GM23338 (cell line): ENCODE measurements around the gene FSIP1. TPM values are rescaled to one million over a fixed set of nuclear protein-coding genes. Genes with fewer than 3 reads are reported as not detected.

ENCODE experiments used
- ATAC-seq: fragments of 200-7000 bp; cut with Tn5 transposase; 3 replicates; pipeline ENCODE4 v1.9.1; 2020
- DNase-seq: peaks from one replicate; pipeline ENCODE4 v3.0.0-alpha.2; 2015; ENCODE audit warnings: low spot score
- H2AFZ ChIP-seq: fragments of 200-600 bp; sonication (generic); 2 replicates; pipeline ENCODE4 v1.8.0; 2016; ENCODE audit warnings: antibody characterized with exemption, mild to moderate bottlenecking, moderate library complexity
- H3F3A ChIP-seq: fragments of 200-600 bp; sonication (generic); replicated peaks from 2 replicates; pipeline ENCODE4 v1.8.0; 2017; ENCODE audit warnings: antibody characterized with exemption, mixed run types, low read depth
- H3K27ac ChIP-seq: fragments of 200-600 bp; sonication (generic); 2 replicates; pipeline ENCODE4 v1.6.1; 2016; ENCODE audit warnings: low read depth
- H3K27me3 ChIP-seq: fragments of 200-600 bp; sonication (generic); 2 replicates; pipeline ENCODE4 v1.8.0; 2016; ENCODE audit warnings: mild to moderate bottlenecking, mixed run types, moderate library complexity; ENCODE audit not compliant: insufficient read depth
- H3K36me3 ChIP-seq: fragments of 200-600 bp; sonication (generic); 2 replicates; pipeline ENCODE4 v1.8.0; 2016; ENCODE audit warnings: mild to moderate bottlenecking; ENCODE audit not compliant: insufficient read depth
- H3K4me1 ChIP-seq: fragments of 200-600 bp; sonication (generic); 2 replicates; pipeline ENCODE4 v1.8.0; 2016; ENCODE audit warnings: mild to moderate bottlenecking, moderate library complexity; ENCODE audit not compliant: insufficient read depth
- H3K4me2 ChIP-seq: fragments of 200-600 bp; sonication (generic); 2 replicates; pipeline ENCODE4 v1.7.1; 2017; ENCODE audit warnings: mixed run types
- H3K4me3 ChIP-seq: fragments of 200-600 bp; sonication (generic); 2 replicates; pipeline ENCODE4 v1.6.1; 2016; ENCODE audit warnings: mixed run types
- H3K79me2 ChIP-seq: fragments of 200-600 bp; sonication (generic); replicated peaks from 2 replicates; pipeline ENCODE4 v1.8.0; 2017; ENCODE audit warnings: mild to moderate bottlenecking; ENCODE audit not compliant: insufficient read depth
- H3K9me2 ChIP-seq: fragments of 200-600 bp; sonication (generic); 2 replicates; pipeline ENCODE4 v1.8.0; 2017; ENCODE audit not compliant: insufficient read depth
- H4K20me1 ChIP-seq: fragments of 200-600 bp; sonication (generic); replicated peaks from 2 replicates; pipeline ENCODE4 v1.8.0; 2017; ENCODE audit warnings: mild to moderate bottlenecking; ENCODE audit not compliant: insufficient read depth
- H3K27ac Mint-ChIP-seq: 2 replicates; pipeline ENCODE4 v1.8.0; 2020; ENCODE audit warnings: inconsistent platforms, mild to moderate bottlenecking, moderate library complexity, mixed read lengths
- H3K27me3 Mint-ChIP-seq: 3 replicates; pipeline ENCODE4 v1.8.0; 2022; ENCODE audit warnings: low read depth, mild to moderate bottlenecking, moderate library complexity, mixed read lengths, inconsistent platforms; ENCODE audit not compliant: insufficient read depth, poor library complexity
- H3K36me3 Mint-ChIP-seq: 3 replicates; pipeline ENCODE4 v1.8.0; 2021; ENCODE audit warnings: low read depth, mild to moderate bottlenecking, inconsistent platforms, moderate library complexity, mixed read lengths
- H3K4me1 Mint-ChIP-seq: 3 replicates; pipeline ENCODE4 v1.8.0; 2020; ENCODE audit warnings: mild to moderate bottlenecking, inconsistent platforms, mixed read lengths
- H3K4me3 Mint-ChIP-seq: 3 replicates; pipeline ENCODE4 v1.8.0; 2021; ENCODE audit warnings: moderate library complexity, mild to moderate bottlenecking, inconsistent platforms, mixed read lengths
- H3K9me3 Mint-ChIP-seq: 3 replicates; pipeline ENCODE4 v1.8.0; 2020; ENCODE audit warnings: moderate library complexity, mild to moderate bottlenecking, inconsistent platforms, mixed read lengths
- CREB1 ChIP-seq: fragments of 250-450 bp; sonication (Bioruptor Pico); IDR thresholded peaks from 2 replicates; pipeline ENCODE4 v1.5.0; 2020; ENCODE audit warnings: low read depth, mild to moderate bottlenecking, moderate library complexity
- ETS1 ChIP-seq: IDR thresholded peaks from 2 replicates; pipeline ENCODE4 v1.6.1; 2016; ENCODE audit warnings: antibody characterized with exemption
- EZH2 ChIP-seq: fragments of 200-600 bp; sonication (generic); IDR thresholded peaks from one replicate; pipeline ENCODE4 v1.8.0; 2017; ENCODE audit warnings: antibody characterized with exemption, mild to moderate bottlenecking, low read depth; ENCODE audit not compliant: unreplicated experiment
- EZH2phosphoT487 ChIP-seq: fragments of 200-600 bp; sonication (generic); IDR thresholded peaks from one replicate; pipeline ENCODE4 v1.8.1; 2018; ENCODE audit warnings: antibody characterized with exemption; ENCODE audit not compliant: unreplicated experiment
- JUNB ChIP-seq: IDR thresholded peaks from one replicate; pipeline ENCODE4 v1.6.1; 2016; ENCODE audit warnings: antibody characterized with exemption; ENCODE audit not compliant: unreplicated experiment
- NANOG ChIP-seq: IDR thresholded peaks from 2 replicates; pipeline ENCODE4 v1.6.1; 2016; ENCODE audit warnings: antibody characterized with exemption, borderline replicate concordance
- POLR2AphosphoS5 ChIP-seq: IDR thresholded peaks from 2 replicates; pipeline ENCODE4 v1.6.1; 2016; ENCODE audit warnings: antibody characterized with exemption, low read depth
- STAT1 ChIP-seq: IDR thresholded peaks from one replicate; pipeline ENCODE4 v1.6.1; 2016; ENCODE audit warnings: antibody characterized with exemption; ENCODE audit not compliant: unreplicated experiment
- ZNF114 ChIP-seq: fragments of 250-450 bp; sonication (Bioruptor Pico); IDR thresholded peaks from 2 replicates; pipeline ENCODE4 v1.5.0; 2020; ENCODE audit warnings: mild to moderate bottlenecking, moderate library complexity
- ZNF331 ChIP-seq: fragments of 250-450 bp; sonication (Bioruptor Pico); IDR thresholded peaks from 2 replicates; pipeline ENCODE4 v1.5.0; 2020; ENCODE audit warnings: low read depth, mild to moderate bottlenecking, moderate library complexity
- polyA plus RNA-seq: library from polyadenylated mRNA; unstranded; fragments of >200 nt; fragmentation: Nextera tagmentation; extraction: Ambion mirVana; gene quantifications from 2 replicates; pipeline ENCODE4 v1.2.1, GENCODE V29; 2016
- total RNA-seq: library from RNA; depleted of rRNA; stranded (reverse); fragments of >200 nt; shearing (Covaris generic); gene quantifications from 2 replicates; pipeline ENCODE4 v1.2.3, GENCODE V29; 2014
- TF ChIP-seq, protein P1 (sequence below): fragments of 250-450 bp; sonication (Bioruptor Pico); IDR thresholded peaks from 2 replicates; pipeline ENCODE4 v1.5.0; 2020; ENCODE audit warnings: mild to moderate bottlenecking, moderate library complexity
- TF ChIP-seq, protein P2 (sequence below), 2 experiments: fragments of 200-600 bp in 1 of 2; sonication (generic) in 1 of 2; conservative IDR thresholded peaks; 2 replicates each; pipeline versions ENCODE4 v1.5.1 to v1.6.1; 2016 to 2017; ENCODE audit warnings: antibody characterized with exemption in 2 of 2, low read depth in 2 of 2, mild to moderate bottlenecking in 2 of 2, moderate library complexity in 1 of 2
- TF ChIP-seq, protein P3 (sequence below): IDR thresholded peaks from one replicate; pipeline ENCODE4 v1.6.1; 2018; ENCODE audit warnings: antibody characterized with exemption; ENCODE audit not compliant: unreplicated experiment

FSIP1 gene
- total and polyA plus RNA-seq, 2 experiments from 2014 or later = 0.92 to 2.1 TPM

DNA sequence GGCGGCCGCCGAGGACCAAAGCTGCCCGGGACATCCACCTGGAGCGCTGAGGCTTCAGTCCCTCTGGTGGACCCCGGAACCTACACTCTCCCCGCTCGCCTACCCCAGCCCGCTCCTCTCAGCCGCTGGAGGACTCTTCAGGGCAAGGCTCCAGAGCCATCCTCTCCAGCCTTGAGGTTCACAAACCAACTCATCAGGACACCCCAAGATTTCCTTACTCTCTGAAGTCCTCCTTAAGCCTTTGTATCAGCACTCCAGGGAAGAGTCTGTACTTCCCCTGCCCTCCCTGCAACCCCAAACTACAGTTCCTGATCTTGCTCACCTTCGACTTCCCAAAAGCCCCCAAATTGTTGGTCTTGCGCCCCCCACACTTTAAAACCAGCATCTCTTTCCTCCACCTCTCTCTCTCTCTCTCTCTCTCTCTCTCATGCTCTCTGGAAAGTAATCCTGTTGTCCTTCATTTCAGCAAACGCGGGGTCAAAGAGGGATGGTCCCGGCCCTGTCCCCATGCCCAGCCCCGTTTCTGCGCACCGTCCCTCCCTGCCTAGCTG lies 201.3 kb downstream of the FSIP1 start:
- Histone ChIP-seq H3K9me2 (0 out of 2 replicates have a peak, but pooled peaks cover 5% of the 10 kb centered on the region), H3K4me1 (peaks cover 19% of the 10 kb centered on the region), H3K4me2 (peak overlapping the region; percentile 84), H2AFZ (no peak overlapping the region), H3F3A (0 out of 2 replicates have a peak, but pooled peaks cover 3% of the 10 kb centered on the region), H3K4me3 (peak overlapping the region; percentile 78), H3K36me3 (peaks cover 34% of the 10 kb centered on the region), H3K27me3 (peaks cover 10% of the 10 kb centered on the region; the same call in 1 of the 2 replicates), H3K79me2 (peaks cover 20% of the 10 kb centered on the region), H4K20me1 (no peaks in the 10 kb centered on the region; the same call in 1 of the 2 replicates), H3K27ac (peak overlapping the region; percentile 45; the same call in 1 of the 2 replicates)
- H3K36me3 Mint-ChIP-seq = peaks cover 53% of the 10 kb centered on the region
- H3K4me1 Mint-ChIP-seq = peaks cover 36% of the 10 kb centered on the region
- TF ChIP-seq, protein P1, sequence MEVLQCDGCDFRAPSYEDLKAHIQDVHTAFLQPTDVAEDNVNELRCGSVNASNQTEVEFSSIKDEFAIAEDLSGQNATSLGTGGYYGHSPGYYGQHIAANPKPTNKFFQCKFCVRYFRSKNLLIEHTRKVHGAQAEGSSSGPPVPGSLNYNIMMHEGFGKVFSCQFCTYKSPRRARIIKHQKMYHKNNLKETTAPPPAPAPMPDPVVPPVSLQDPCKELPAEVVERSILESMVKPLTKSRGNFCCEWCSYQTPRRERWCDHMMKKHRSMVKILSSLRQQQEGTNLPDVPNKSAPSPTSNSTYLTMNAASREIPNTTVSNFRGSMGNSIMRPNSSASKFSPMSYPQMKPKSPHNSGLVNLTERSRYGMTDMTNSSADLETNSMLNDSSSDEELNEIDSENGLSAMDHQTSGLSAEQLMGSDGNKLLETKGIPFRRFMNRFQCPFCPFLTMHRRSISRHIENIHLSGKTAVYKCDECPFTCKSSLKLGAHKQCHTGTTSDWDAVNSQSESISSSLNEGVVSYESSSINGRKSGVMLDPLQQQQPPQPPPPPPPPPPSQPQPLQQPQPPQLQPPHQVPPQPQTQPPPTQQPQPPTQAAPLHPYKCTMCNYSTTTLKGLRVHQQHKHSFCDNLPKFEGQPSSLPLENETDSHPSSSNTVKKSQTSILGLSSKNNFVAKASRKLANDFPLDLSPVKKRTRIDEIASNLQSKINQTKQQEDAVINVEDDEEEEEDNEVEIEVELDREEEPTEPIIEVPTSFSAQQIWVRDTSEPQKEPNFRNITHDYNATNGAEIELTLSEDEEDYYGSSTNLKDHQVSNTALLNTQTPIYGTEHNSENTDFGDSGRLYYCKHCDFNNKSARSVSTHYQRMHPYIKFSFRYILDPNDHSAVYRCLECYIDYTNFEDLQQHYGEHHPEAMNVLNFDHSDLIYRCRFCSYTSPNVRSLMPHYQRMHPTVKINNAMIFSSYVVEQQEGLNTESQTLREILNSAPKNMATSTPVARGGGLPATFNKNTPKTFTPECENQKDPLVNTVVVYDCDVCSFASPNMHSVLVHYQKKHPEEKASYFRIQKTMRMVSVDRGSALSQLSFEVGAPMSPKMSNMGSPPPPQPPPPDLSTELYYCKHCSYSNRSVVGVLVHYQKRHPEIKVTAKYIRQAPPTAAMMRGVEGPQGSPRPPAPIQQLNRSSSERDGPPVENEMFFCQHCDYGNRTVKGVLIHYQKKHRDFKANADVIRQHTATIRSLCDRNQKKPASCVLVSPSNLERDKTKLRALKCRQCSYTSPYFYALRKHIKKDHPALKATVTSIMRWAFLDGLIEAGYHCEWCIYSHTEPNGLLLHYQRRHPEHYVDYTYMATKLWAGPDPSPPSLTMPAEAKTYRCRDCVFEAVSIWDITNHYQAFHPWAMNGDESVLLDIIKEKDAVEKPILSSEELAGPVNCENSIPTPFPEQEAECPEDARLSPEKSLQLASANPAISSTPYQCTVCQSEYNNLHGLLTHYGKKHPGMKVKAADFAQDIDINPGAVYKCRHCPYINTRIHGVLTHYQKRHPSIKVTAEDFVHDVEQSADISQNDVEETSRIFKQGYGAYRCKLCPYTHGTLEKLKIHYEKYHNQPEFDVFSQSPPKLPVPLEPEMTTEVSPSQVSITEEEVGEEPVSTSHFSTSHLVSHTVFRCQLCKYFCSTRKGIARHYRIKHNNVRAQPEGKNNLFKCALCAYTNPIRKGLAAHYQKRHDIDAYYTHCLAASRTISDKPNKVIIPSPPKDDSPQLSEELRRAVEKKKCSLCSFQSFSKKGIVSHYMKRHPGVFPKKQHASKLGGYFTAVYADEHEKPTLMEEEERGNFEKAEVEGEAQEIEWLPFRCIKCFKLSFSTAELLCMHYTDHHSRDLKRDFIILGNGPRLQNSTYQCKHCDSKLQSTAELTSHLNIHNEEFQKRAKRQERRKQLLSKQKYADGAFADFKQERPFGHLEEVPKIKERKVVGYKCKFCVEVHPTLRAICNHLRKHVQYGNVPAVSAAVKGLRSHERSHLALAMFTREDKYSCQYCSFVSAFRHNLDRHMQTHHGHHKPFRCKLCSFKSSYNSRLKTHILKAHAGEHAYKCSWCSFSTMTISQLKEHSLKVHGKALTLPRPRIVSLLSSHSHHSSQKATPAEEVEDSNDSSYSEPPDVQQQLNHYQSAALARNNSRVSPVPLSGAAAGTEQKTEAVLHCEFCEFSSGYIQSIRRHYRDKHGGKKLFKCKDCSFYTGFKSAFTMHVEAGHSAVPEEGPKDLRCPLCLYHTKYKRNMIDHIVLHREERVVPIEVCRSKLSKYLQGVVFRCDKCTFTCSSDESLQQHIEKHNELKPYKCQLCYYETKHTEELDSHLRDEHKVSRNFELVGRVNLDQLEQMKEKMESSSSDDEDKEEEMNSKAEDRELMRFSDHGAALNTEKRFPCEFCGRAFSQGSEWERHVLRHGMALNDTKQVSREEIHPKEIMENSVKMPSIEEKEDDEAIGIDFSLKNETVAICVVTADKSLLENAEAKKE = no peak
- TF ChIP-seq ZNF114 (CRISPR knock-in tag) (no peak), EZH2phosphoT487 (no peak), ETS1 (no peak), STAT1 (no peak), EZH2 (no peak), CREB1 (no peak), POLR2AphosphoS5 (no peak), ZNF331 (CRISPR knock-in tag) (no peak), NANOG (no peak), JUNB (no peak)
- TF ChIP-seq, protein P2, sequence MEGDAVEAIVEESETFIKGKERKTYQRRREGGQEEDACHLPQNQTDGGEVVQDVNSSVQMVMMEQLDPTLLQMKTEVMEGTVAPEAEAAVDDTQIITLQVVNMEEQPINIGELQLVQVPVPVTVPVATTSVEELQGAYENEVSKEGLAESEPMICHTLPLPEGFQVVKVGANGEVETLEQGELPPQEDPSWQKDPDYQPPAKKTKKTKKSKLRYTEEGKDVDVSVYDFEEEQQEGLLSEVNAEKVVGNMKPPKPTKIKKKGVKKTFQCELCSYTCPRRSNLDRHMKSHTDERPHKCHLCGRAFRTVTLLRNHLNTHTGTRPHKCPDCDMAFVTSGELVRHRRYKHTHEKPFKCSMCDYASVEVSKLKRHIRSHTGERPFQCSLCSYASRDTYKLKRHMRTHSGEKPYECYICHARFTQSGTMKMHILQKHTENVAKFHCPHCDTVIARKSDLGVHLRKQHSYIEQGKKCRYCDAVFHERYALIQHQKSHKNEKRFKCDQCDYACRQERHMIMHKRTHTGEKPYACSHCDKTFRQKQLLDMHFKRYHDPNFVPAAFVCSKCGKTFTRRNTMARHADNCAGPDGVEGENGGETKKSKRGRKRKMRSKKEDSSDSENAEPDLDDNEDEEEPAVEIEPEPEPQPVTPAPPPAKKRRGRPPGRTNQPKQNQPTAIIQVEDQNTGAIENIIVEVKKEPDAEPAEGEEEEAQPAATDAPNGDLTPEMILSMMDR (conservative IDR thresholded peaks at IDR 0.05; ENCODE audit: low read depth in 2 of 2) = no peak
- TF ChIP-seq, protein P3, sequence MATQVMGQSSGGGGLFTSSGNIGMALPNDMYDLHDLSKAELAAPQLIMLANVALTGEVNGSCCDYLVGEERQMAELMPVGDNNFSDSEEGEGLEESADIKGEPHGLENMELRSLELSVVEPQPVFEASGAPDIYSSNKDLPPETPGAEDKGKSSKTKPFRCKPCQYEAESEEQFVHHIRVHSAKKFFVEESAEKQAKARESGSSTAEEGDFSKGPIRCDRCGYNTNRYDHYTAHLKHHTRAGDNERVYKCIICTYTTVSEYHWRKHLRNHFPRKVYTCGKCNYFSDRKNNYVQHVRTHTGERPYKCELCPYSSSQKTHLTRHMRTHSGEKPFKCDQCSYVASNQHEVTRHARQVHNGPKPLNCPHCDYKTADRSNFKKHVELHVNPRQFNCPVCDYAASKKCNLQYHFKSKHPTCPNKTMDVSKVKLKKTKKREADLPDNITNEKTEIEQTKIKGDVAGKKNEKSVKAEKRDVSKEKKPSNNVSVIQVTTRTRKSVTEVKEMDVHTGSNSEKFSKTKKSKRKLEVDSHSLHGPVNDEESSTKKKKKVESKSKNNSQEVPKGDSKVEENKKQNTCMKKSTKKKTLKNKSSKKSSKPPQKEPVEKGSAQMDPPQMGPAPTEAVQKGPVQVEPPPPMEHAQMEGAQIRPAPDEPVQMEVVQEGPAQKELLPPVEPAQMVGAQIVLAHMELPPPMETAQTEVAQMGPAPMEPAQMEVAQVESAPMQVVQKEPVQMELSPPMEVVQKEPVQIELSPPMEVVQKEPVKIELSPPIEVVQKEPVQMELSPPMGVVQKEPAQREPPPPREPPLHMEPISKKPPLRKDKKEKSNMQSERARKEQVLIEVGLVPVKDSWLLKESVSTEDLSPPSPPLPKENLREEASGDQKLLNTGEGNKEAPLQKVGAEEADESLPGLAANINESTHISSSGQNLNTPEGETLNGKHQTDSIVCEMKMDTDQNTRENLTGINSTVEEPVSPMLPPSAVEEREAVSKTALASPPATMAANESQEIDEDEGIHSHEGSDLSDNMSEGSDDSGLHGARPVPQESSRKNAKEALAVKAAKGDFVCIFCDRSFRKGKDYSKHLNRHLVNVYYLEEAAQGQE = no peak
- H3K27ac Mint-ChIP-seq = peak overlapping the region; percentile 60
- peaks cover 15% of the 10 kb centered on the region for H3K27me3 Mint-ChIP-seq
- DNase-seq = no peak
- no peaks in the 10 kb centered on the region for H3K9me3 Mint-ChIP-seq
- peak overlapping the region; percentile 91 for H3K4me3 Mint-ChIP-seq
- ATAC-seq = no peak
